ENCODE results near the gene FAM3D. TPM values are rescaled to one million over a fixed set of nuclear protein-coding genes. Genes with fewer than 3 reads are reported as not detected.
A peak's percentile ranks its signal among the peaks of the same experiment; 100 is the strongest.

FAM3D gene
- total and polyA plus RNA-seq, 12 donors = 0.07 to 0.37 TPM; not detected in 10

DNA sequence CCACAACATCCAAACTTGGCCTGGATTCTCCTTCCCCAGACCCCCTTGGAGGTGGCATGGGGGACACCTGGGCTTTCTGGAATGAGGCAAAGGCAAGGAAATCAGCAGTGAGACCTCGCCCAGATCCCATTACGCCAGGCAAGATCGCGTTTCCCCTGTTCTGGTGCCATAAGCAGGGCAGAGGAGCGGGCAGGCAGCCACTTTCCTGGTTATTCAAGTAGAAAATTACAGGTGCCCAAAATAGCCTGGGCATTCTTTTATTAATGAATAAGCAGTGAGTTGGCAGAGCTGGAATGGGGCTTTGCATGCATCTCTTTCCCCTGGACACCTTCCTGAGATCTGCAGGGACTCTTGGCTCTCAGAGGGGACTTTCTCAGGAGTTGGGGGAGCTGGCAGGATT lies 57.9 kb downstream of the FAM3D start:
- no peaks in the 10 kb centered on the region for H3K36me3 ChIP-seq
- ATAC-seq = peak; percentile 9 to 87 (median 58)
- 53 to 61% methylated on average over 5 of the region's 5 CpGs for WGBS, 2 donors
- TF ChIP-seq, protein P1, sequence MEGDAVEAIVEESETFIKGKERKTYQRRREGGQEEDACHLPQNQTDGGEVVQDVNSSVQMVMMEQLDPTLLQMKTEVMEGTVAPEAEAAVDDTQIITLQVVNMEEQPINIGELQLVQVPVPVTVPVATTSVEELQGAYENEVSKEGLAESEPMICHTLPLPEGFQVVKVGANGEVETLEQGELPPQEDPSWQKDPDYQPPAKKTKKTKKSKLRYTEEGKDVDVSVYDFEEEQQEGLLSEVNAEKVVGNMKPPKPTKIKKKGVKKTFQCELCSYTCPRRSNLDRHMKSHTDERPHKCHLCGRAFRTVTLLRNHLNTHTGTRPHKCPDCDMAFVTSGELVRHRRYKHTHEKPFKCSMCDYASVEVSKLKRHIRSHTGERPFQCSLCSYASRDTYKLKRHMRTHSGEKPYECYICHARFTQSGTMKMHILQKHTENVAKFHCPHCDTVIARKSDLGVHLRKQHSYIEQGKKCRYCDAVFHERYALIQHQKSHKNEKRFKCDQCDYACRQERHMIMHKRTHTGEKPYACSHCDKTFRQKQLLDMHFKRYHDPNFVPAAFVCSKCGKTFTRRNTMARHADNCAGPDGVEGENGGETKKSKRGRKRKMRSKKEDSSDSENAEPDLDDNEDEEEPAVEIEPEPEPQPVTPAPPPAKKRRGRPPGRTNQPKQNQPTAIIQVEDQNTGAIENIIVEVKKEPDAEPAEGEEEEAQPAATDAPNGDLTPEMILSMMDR (IDR thresholded peaks at IDR 0.05) = no peak
- peak; percentile 61 to 65 for DNase-seq
- peaks cover 0 to 10% (median 0%) of the 10 kb centered on the region in 11 donors for H3K9me3 ChIP-seq
- H3K27me3 ChIP-seq = no peaks in the 10 kb centered on the region
- peaks cover 0 to 30% (median 19%) of the 10 kb centered on the region in 9 donors for H3K4me1 ChIP-seq
- H3K27ac ChIP-seq = peak overlapping the region in 9 of 10 donors; percentile 7 to 78 (median 44)
- no peak overlapping the region for H3K4me3 ChIP-seq
- intact Hi-C loops (cut with DNase I) = no loop called here

- intact Hi-C loops (cut with DNase I) = no loop called here
- TF ChIP-seq, protein P1 (IDR thresholded peaks at IDR 0.05) = no peak
- DNase-seq = no peak
- H3K36me3 ChIP-seq = no peaks in the 10 kb centered on the region
- no peak overlapping the region for H3K4me3 ChIP-seq
- ATAC-seq = no peak
- 81 to 85% methylated on average over 4 of the region's 4 CpGs for WGBS, 2 donors
- H3K27ac ChIP-seq = no peak overlapping the region
- no peaks in the 10 kb centered on the region for H3K27me3 ChIP-seq
- peaks cover 0 to 22% (median 15%) of the 10 kb centered on the region in 9 donors for H3K4me1 ChIP-seq
- peaks cover 0 to 10% (median 0%) of the 10 kb centered on the region in 11 donors for H3K9me3 ChIP-seq
These were observed 58.8 kb downstream of the FAM3D start for GRCh38 chr3:58607816-58608215.

DNA sequence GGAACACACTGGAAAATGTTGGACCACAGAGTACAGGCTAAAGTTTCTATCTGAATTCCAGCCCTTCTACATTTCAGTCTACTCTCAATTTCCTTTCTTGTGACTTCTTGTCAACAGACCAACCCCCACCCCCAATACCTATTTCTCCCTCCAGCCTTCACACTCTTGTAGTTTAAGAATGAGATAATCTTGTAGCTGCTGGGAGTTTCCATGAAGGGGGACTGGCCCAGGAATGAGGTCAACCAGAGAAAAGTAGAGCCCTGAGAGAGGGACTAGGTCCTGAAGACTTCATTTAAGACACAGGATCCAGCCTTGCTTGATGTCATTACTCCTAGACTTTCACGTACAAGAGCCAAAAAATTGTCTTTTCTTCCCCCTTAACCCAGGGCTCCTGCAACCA lies 59.9 kb downstream of the FAM3D start:
- H3K4me3 ChIP-seq = no peak overlapping the region
- H3K4me1 ChIP-seq = peaks cover 0 to 22% (median 15%) of the 10 kb centered on the region in 9 donors
- H3K9me3 ChIP-seq = peaks cover 0 to 10% (median 0%) of the 10 kb centered on the region in 11 donors
- TF ChIP-seq, protein P1 (IDR thresholded peaks at IDR 0.05) = no peak
- H3K27ac ChIP-seq = no peak overlapping the region
- ATAC-seq (no peak), DNase-seq (no peak)
- H3K36me3 ChIP-seq = no peaks in the 10 kb centered on the region
- WGBS, 2 donors = 94% methylated on average over 1 of the region's 1 CpG
- intact Hi-C loops (cut with DNase I) = no loop called here
- H3K27me3 ChIP-seq = no peaks in the 10 kb centered on the region

DNA sequence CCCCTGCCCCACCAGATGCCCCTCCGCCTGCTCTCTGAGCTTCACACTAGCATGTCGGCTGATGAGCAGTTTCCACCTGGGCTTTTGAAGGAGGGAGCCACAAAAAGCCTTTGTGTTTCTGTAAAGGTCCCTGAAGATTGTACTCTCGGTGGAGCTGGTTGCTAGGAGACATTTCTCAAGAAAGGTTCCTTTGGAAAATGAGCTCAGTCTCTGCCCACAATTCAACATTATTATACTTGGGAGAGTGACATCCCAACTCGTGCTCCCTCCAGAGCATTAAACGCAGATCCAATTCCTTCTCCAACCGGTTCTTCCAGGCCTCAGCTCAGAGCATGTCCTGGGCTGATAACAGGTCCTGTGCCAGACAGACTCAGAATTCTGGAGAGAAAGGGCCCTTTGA lies 62.5 kb downstream of the FAM3D start:
- peaks cover 0 to 10% (median 0%) of the 10 kb centered on the region in 11 donors for H3K9me3 ChIP-seq
- no peaks in the 10 kb centered on the region for H3K36me3 ChIP-seq
- peaks cover 0 to 13% (median 3%) of the 10 kb centered on the region in 9 donors for H3K4me1 ChIP-seq
- intact Hi-C loops (cut with DNase I) = no loop called here
- 79 to 84% methylated on average over 6 of the region's 6 CpGs for WGBS, 2 donors
- H3K27ac ChIP-seq = no peak overlapping the region
- TF ChIP-seq, protein P1 (IDR thresholded peaks at IDR 0.05) = no peak
- no peak overlapping the region for H3K4me3 ChIP-seq
- no peak for DNase-seq
- no peaks in the 10 kb centered on the region for H3K27me3 ChIP-seq
- no peak for ATAC-seq

All from heart right ventricle (tissue), 16 donors.